PC-9 (cell line): ENCODE data around the gene SNRPD2.

Experiments used
- EZH2 ChIP-seq: fragments of 200-600 bp; sonication (generic); IDR thresholded peaks from 2 replicates; pipeline ENCODE4 v1.8.0; 2017; ENCODE audit warnings: antibody characterized with exemption, low read depth
- TF ChIP-seq, protein P1 (sequence below): fragments of 200-600 bp; sonication (generic); conservative IDR thresholded peaks from 2 replicates; pipeline ENCODE4 v1.6.1; 2017; ENCODE audit warnings: mixed run types, antibody characterized with exemption, mild to moderate bottlenecking, moderate library complexity

DNA sequence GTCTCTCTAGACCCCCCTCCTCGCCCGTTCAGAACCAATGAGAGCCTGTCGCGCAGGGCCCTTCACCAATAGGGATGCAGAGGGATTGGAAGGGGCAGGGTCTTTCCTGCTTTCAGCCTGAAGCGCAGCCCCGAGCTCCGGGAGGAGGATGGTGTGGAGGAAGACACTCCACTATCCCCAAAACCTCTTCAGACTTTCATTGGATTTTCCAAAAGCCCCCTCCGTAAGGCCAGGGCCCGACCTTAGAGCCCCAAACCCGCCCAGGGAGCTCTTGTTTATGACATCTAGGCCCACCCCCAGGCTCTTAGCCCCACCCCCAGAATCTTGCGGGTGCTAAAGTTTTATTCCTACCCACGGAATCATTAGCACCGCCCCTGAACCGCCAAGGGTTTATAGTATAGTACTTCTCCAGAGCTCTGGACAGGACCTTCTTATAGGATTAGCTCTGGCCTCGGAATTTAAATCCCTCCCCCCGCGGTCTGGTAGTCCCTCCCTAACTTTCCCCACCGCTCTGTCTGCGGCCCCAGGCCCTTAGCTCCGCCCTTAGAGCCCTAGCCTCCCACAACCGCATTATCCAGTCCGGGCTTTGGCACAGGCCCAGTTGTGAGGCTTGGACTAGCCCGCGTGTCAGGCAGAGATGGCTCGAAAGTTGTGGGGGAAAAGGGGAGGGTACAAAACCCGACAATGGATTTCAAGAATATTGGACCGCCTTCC lies 46.0 kb downstream of the SNRPD2 start:
- no peak for TF ChIP-seq EZH2
- TF ChIP-seq, protein P1, sequence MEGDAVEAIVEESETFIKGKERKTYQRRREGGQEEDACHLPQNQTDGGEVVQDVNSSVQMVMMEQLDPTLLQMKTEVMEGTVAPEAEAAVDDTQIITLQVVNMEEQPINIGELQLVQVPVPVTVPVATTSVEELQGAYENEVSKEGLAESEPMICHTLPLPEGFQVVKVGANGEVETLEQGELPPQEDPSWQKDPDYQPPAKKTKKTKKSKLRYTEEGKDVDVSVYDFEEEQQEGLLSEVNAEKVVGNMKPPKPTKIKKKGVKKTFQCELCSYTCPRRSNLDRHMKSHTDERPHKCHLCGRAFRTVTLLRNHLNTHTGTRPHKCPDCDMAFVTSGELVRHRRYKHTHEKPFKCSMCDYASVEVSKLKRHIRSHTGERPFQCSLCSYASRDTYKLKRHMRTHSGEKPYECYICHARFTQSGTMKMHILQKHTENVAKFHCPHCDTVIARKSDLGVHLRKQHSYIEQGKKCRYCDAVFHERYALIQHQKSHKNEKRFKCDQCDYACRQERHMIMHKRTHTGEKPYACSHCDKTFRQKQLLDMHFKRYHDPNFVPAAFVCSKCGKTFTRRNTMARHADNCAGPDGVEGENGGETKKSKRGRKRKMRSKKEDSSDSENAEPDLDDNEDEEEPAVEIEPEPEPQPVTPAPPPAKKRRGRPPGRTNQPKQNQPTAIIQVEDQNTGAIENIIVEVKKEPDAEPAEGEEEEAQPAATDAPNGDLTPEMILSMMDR, result no peak
